ENCODE results near the gene COPS7A. TPM values are rescaled to one million over a fixed set of nuclear protein-coding genes. Genes with fewer than 3 reads are reported as not detected.

The COPS7A gene
- 71.5 and 77.6 TPM in 2 replicates for total RNA-seq

GRCh38 chr12:6723607-6724408 lies at the start of gene COPS7A:
Gene COPS7A, plus strand, starts transcription at chr12:6724046. Its CDS starts 611 bp downstream, at chr12:6724657.

GRCh38 chr12:6688999-6689882 lies 34.6 kb upstream of the COPS7A start, which contains the start of gene ZNF384:
Gene ZNF384, minus strand, starts transcription at chr12:6689375. Its CDS starts 9,855 bp downstream, at chr12:6679520.

GRCh38 chr12:6700646-6701051 lies 23.2 kb upstream of the COPS7A start, which contains the start of gene PIANP:
Gene PIANP, minus strand, starts transcription at chr12:6700815. Its CDS starts 2,754 bp downstream, at chr12:6698061.

GRCh38 chr12:6752921-6753771 lies 29.3 kb downstream of the COPS7A start, which contains the start of gene MLF2:
Gene MLF2, minus strand, starts transcription at chr12:6753141. Its CDS starts 807 bp downstream, at chr12:6752334.

GRCh38 chr12:6765634-6766581 lies 42.1 kb downstream of the COPS7A start, which contains the start of gene PTMS:
Gene PTMS, plus strand, starts transcription at chr12:6766363. Its CDS starts 343 bp downstream, at chr12:6766706.

GRCh38 chr12:6772331-6772695 lies 48.5 kb downstream of the COPS7A start, which contains the start of gene LAG3:
Gene LAG3, plus strand, starts transcription at chr12:6772520. Its CDS starts 333 bp downstream, at chr12:6772853.

Small RNA genes lying within 50 kb of the gene (small RNA-seq; reads per million reads assigned to genes)
- gene RNU6-781P = not detected

Other genes starting within 250 kb of the COPS7A start
- gene MRPL51, start 230.8 kb upstream of the COPS7A start, total RNA-seq = 84.3 and 96.9 TPM in 2 replicates
- gene NCAPD2, start 229.9 kb upstream of the COPS7A start, total RNA-seq = 31.0 and 40.4 TPM in 2 replicates
- gene GAPDH, start 189.5 kb upstream of the COPS7A start, total RNA-seq = 6,743 and 9,393 TPM in 2 replicates
- gene IFFO1, start 168.0 kb upstream of the COPS7A start, total RNA-seq = 12.4 and 17.2 TPM in 2 replicates
- 20.1 and 23.3 TPM in 2 replicates for gene NOP2, start 155.8 kb upstream of the COPS7A start, total RNA-seq
- gene CHD4, start 116.7 kb upstream of the COPS7A start, total RNA-seq = 210 and 211 TPM in 2 replicates
- not detected in 2 replicates for gene LPAR5, start 88.1 kb upstream of the COPS7A start, total RNA-seq
- gene ACRBP, start 76.6 kb upstream of the COPS7A start, total RNA-seq = 0.26 and 0.76 TPM in 2 replicates
- gene ING4, start 60.9 kb upstream of the COPS7A start, total RNA-seq = 28.4 and 43.7 TPM in 2 replicates
- gene ZNF384, start 34.7 kb upstream of the COPS7A start, total RNA-seq = 22.9 and 26.8 TPM in 2 replicates
- gene PIANP, start 23.2 kb upstream of the COPS7A start, total RNA-seq = 0.11 and 0.13 TPM in 2 replicates
- 105 and 112 TPM in 2 replicates for gene MLF2, start 29.1 kb downstream of the COPS7A start, total RNA-seq
- gene PTMS, start 42.3 kb downstream of the COPS7A start, total RNA-seq = 75.0 and 82.3 TPM in 2 replicates
- gene LAG3, start 48.5 kb downstream of the COPS7A start, total RNA-seq = 0.54 and 1.0 TPM in 2 replicates
- 2.3 and 4.3 TPM in 2 replicates for gene CD4, start 65.5 kb downstream of the COPS7A start, total RNA-seq
- gene GPR162, start 97.8 kb downstream of the COPS7A start, total RNA-seq = 1.3 and 2.7 TPM in 2 replicates
- gene P3H3, start 104.4 kb downstream of the COPS7A start, total RNA-seq = 65.1 and 65.5 TPM in 2 replicates
- gene GNB3, start 116.9 kb downstream of the COPS7A start, total RNA-seq = 3.7 and 4.3 TPM in 2 replicates
- 14.9 and 18.7 TPM in 2 replicates for gene CDCA3, start 127.2 kb downstream of the COPS7A start, total RNA-seq
- 67.8 and 73.4 TPM in 2 replicates for gene USP5, start 128.1 kb downstream of the COPS7A start, total RNA-seq
- 717 and 807 TPM in 2 replicates for gene TPI1, start 143.5 kb downstream of the COPS7A start, total RNA-seq
- gene SPSB2, start 149.3 kb downstream of the COPS7A start, total RNA-seq = 5.6 and 5.9 TPM in 2 replicates
- 9.6 and 9.8 TPM in 2 replicates for gene LRRC23, start 180.8 kb downstream of the COPS7A start, total RNA-seq
- gene ENO2, start 190.5 kb downstream of the COPS7A start, total RNA-seq = 13.0 and 16.3 TPM in 2 replicates
- gene ATN1, start 203.9 kb downstream of the COPS7A start, total RNA-seq = 9.7 and 12.5 TPM in 2 replicates
- not detected in 2 replicates for gene RNU7-1, start 219.8 kb downstream of the COPS7A start, total RNA-seq
- 120 TPM in 2 replicates for gene C12orf57, start 220.0 kb downstream of the COPS7A start, total RNA-seq
- gene PTPN6, start 227.3 kb downstream of the COPS7A start, total RNA-seq = 0.43 and 0.91 TPM in 2 replicates
- gene PHB2, start 246.6 kb downstream of the COPS7A start, total RNA-seq = 134 and 183 TPM in 2 replicates
- gene EMG1, start 246.9 kb downstream of the COPS7A start, total RNA-seq = 29.0 and 30.4 TPM in 2 replicates